ENCODE data around the gene ZNF837. TPM values are rescaled to one million over a fixed set of nuclear protein-coding genes. Genes with fewer than 3 reads are reported as not detected.

Gene ZNF837
- total RNA-seq, 1 donor from 2014 or later: 11.5 TPM

GRCh38 chr19:58346961-58347929, 33.6 kb downstream of the ZNF837 start:
- no peak for TF ChIP-seq CTCF (conservative IDR thresholded peaks at IDR 0.05; ENCODE audit: low read depth, low read length)
- no peak for DNase-seq (ENCODE audit: low read depth)
- H3K4me3 ChIP-seq (ENCODE audit: low read depth, low read length): peak overlapping the region; percentile 60

GRCh38 chr19:58345558-58345957, 35.3 kb downstream of the ZNF837 start:
- DNase-seq (ENCODE audit: low read depth): no peak
- no peak overlapping the region for H3K4me3 ChIP-seq (ENCODE audit: low read depth, low read length)
- no peak for TF ChIP-seq CTCF (conservative IDR thresholded peaks at IDR 0.05; ENCODE audit: low read depth, low read length)

- no peak for DNase-seq (ENCODE audit: low read depth)
- no peak overlapping the region for H3K4me3 ChIP-seq (ENCODE audit: low read depth, low read length)
- no peak for TF ChIP-seq CTCF (conservative IDR thresholded peaks at IDR 0.05; ENCODE audit: low read depth, low read length)
These were observed 41.8 kb downstream of the ZNF837 start for GRCh38 chr19:58338825-58339558.

GRCh38 chr19:58338336-58338735, 42.5 kb downstream of the ZNF837 start:
- TF ChIP-seq CTCF (conservative IDR thresholded peaks at IDR 0.05; ENCODE audit: low read depth, low read length): no peak
- no peak for DNase-seq (ENCODE audit: low read depth)
- no peak overlapping the region for H3K4me3 ChIP-seq (ENCODE audit: low read depth, low read length)

- no peak for DNase-seq (ENCODE audit: low read depth)
- H3K4me3 ChIP-seq (ENCODE audit: low read depth, low read length): no peak overlapping the region
- no peak for TF ChIP-seq CTCF (conservative IDR thresholded peaks at IDR 0.05; ENCODE audit: low read depth, low read length)
These were observed 44.0 kb downstream of the ZNF837 start for GRCh38 chr19:58336820-58337219.

- no peak for DNase-seq (ENCODE audit: low read depth)
- no peak overlapping the region for H3K4me3 ChIP-seq (ENCODE audit: low read depth, low read length)
- TF ChIP-seq CTCF (conservative IDR thresholded peaks at IDR 0.05; ENCODE audit: low read depth, low read length): no peak
These were observed 44.6 kb downstream of the ZNF837 start for GRCh38 chr19:58336216-58336615.
